HG03457 (cell line): ENCODE data around the gene CKS1B.
"Not testable (repeated sequence)": the region's sequence is repeated elsewhere in the genome, so short reads cannot be mapped to it uniquely, and the experiment has no call there.

Experiments used
- ATAC-seq: cut with Tn5 transposase; IDR thresholded peaks from one replicate; pipeline ENCODE4 v1.9.1; 2021; ENCODE audit warnings: moderate number of reproducible peaks; ENCODE audit not compliant: unreplicated experiment

CKS1B gene

GRCh38 chr1:154983776-154984466, 9.4 kb downstream of the CKS1B start:
- ATAC-seq = no peak

- not testable (repeated sequence) for ATAC-seq
These were observed 12.3 kb downstream of the CKS1B start for GRCh38 chr1:154986736-154987135.

GRCh38 chr1:154987326-154987725, 12.8 kb downstream of the CKS1B start:
- ATAC-seq = no peak

- ATAC-seq = no peak
These were observed 13.8 kb downstream of the CKS1B start for GRCh38 chr1:154988058-154988954.

GRCh38 chr1:154989195-154989860, 14.8 kb downstream of the CKS1B start:
- ATAC-seq = no peak

- ATAC-seq = no peak
These were observed 15.8 kb downstream of the CKS1B start for GRCh38 chr1:154990276-154990675.

- no peak for ATAC-seq
These were observed 18.5 kb downstream of the CKS1B start for GRCh38 chr1:154992721-154993571.

GRCh38 chr1:154993572-154994268, 19.2 kb downstream of the CKS1B start, which contains the start of gene LENEP:
Gene LENEP (plus strand): TSS chr1:154993586. CDS start chr1:154993608, 22 bp downstream.
- no peak for ATAC-seq

- no peak for ATAC-seq
These were observed 19.7 kb downstream of the CKS1B start for GRCh38 chr1:154994269-154994587.

GRCh38 chr1:154994591-154994990, 20.1 kb downstream of the CKS1B start:
- ATAC-seq = no peak

- not testable (repeated sequence) for ATAC-seq
These were observed 21.0 kb downstream of the CKS1B start for GRCh38 chr1:154995301-154995983.

- no peak for ATAC-seq
These were observed 22.7 kb downstream of the CKS1B start for GRCh38 chr1:154996966-154997701.

- no peak for ATAC-seq
These were observed 23.8 kb downstream of the CKS1B start for GRCh38 chr1:154998201-154998780.

- no peak for ATAC-seq
These were observed 24.5 kb downstream of the CKS1B start for GRCh38 chr1:154998818-154999570.

GRCh38 chr1:154999571-155000410, 25.3 kb downstream of the CKS1B start:
- ATAC-seq = no peak

GRCh38 chr1:155000411-155000725, 25.9 kb downstream of the CKS1B start:
- ATAC-seq = no peak
